Colonic mucosa (tissue), 4 donors: ENCODE measurements around the gene SRSF12. TPM values are rescaled to one million over a fixed set of nuclear protein-coding genes. Genes with fewer than 3 reads are reported as not detected.

Experiments used
- DNase-seq: peaks from one replicate; pipeline ENCODE4 v3.0.0-alpha.2; 2020
- H3K27ac ChIP-seq: fragments of 200-600 bp; one replicate; pipeline ENCODE4 v1.8.0; 2021
- H3K27me3 ChIP-seq: fragments of 200-600 bp; one replicate; pipeline ENCODE4 v1.8.0; 2021
- H3K36me3 ChIP-seq: fragments of 200-600 bp; one replicate; pipeline ENCODE4 v1.8.0; 2021
- H3K4me1 ChIP-seq: fragments of 200-600 bp; one replicate; pipeline ENCODE4 v1.8.0; 2021; ENCODE audit warnings: mild to moderate bottlenecking
- H3K4me3 ChIP-seq: fragments of 200-600 bp; one replicate; pipeline ENCODE4 v1.8.0; 2021
- H3K9ac ChIP-seq, 2 donors: one replicate each; pipeline ENCODE4 v1.7.0; 2013; ENCODE audit warnings: control low read depth in 2 of 2, low read depth in 2 of 2, low read length in 2 of 2
- H3K9me3 ChIP-seq: fragments of 200-600 bp; one replicate; pipeline ENCODE4 v1.8.0; 2021
- CTCF ChIP-seq: fragments of 200-600 bp; IDR thresholded peaks from one replicate; pipeline ENCODE4 v1.8.0; 2022; ENCODE audit warnings: antibody characterized with exemption, mild to moderate bottlenecking
- intact Hi-C: fragments of 100-400 bp; cut with DNase I; formaldehyde crosslinking; loops from one replicate; pipeline ENCODE4 v1.14.1; 2022
- total RNA-seq, 2 donors: library from RNA; stranded (reverse); fragmentation: NEBNext Ultra II Directional in 1 of 2; extraction: Animal tissue kit (Norgen Biotek cat#: 25700) in 1 of 2; gene quantifications; one replicate each; pipeline ENCODE4 v1.2.1, GENCODE V29; 2021
- donor health status: healthy.
- donor health status: DM: no; HTN: no; CAD: no.
- donor health status: DM: no; HTN: no; CAD: no.

Gene SRSF12
- total RNA-seq, 2 donors from 2014 or later, result 0.35 TPM; not detected in 1

GRCh38 chr6:89100114-89100513, 17.8 kb downstream of the SRSF12 start:
- Histone ChIP-seq H3K9ac (no peak overlapping the region), H3K27me3 (no peaks in the 10 kb centered on the region), H3K4me1 (no peaks in the 10 kb centered on the region), H3K27ac (no peak overlapping the region), H3K9me3 (no peaks in the 10 kb centered on the region), H3K36me3 (no peaks in the 10 kb centered on the region), H3K4me3 (no peak overlapping the region)
- DNase-seq, result no peak
- no peak for TF ChIP-seq CTCF
- intact Hi-C loops, result no loop called here

GRCh38 chr6:89098461-89098860, 19.4 kb downstream of the SRSF12 start:
- Histone ChIP-seq H3K9me3 (no peaks in the 10 kb centered on the region), H3K36me3 (no peaks in the 10 kb centered on the region), H3K4me1 (no peaks in the 10 kb centered on the region), H3K9ac (no peak overlapping the region), H3K4me3 (no peak overlapping the region), H3K27ac (no peak overlapping the region), H3K27me3 (no peaks in the 10 kb centered on the region)
- no peak for TF ChIP-seq CTCF
- intact Hi-C loops, result no loop called here
- no peak for DNase-seq

GRCh38 chr6:89087881-89088280, 30.0 kb downstream of the SRSF12 start:
- Histone ChIP-seq H3K4me3 (no peak overlapping the region), H3K9ac (no peak overlapping the region), H3K9me3 (no peaks in the 10 kb centered on the region), H3K4me1 (no peaks in the 10 kb centered on the region), H3K36me3 (peaks cover 5% of the 10 kb centered on the region), H3K27me3 (no peaks in the 10 kb centered on the region), H3K27ac (no peak overlapping the region)
- intact Hi-C loops, result loop anchor here (10.0 kb wide), 1 partner anchor 103 kb away; no protein-coding TSS in a partner anchor
- no peak for TF ChIP-seq CTCF
- DNase-seq, result no peak

GRCh38 chr6:89085409-89086205, 32.3 kb downstream of the SRSF12 start:
- Histone ChIP-seq H3K27me3 (no peaks in the 10 kb centered on the region), H3K36me3 (peaks cover 5% of the 10 kb centered on the region), H3K4me1 (no peaks in the 10 kb centered on the region), H3K9ac (no peak overlapping the region), H3K4me3 (no peak overlapping the region), H3K27ac (no peak overlapping the region), H3K9me3 (no peaks in the 10 kb centered on the region)
- no peak for DNase-seq
- no peak for TF ChIP-seq CTCF
- intact Hi-C loops, result loop anchor here (10.0 kb wide), 1 partner anchor 101 kb away; no protein-coding TSS in a partner anchor

GRCh38 chr6:89084954-89085353, 32.9 kb downstream of the SRSF12 start:
- Histone ChIP-seq H3K4me1 (no peaks in the 10 kb centered on the region), H3K27ac (no peak overlapping the region)

More at GRCh38 chr6:89084954-89085353, 32.9 kb downstream of the SRSF12 start:
- no peak for DNase-seq
- Histone ChIP-seq H3K4me3 (no peak overlapping the region), H3K9me3 (no peaks in the 10 kb centered on the region), H3K27me3 (no peaks in the 10 kb centered on the region), H3K9ac (no peak overlapping the region), H3K36me3 (peaks cover 5% of the 10 kb centered on the region)
- intact Hi-C loops, result loop anchor here (5.0 to 10.0 kb wide), 2 partner anchors 32 to 100 kb away; partner anchors contain the start of gene SRSF12
- no peak for TF ChIP-seq CTCF
